ENCODE results near the gene TBPL1.
"Not testable (repeated sequence)": the region's sequence is repeated elsewhere in the genome, so short reads cannot be mapped to it uniquely, and the experiment has no call there.

DNA sequence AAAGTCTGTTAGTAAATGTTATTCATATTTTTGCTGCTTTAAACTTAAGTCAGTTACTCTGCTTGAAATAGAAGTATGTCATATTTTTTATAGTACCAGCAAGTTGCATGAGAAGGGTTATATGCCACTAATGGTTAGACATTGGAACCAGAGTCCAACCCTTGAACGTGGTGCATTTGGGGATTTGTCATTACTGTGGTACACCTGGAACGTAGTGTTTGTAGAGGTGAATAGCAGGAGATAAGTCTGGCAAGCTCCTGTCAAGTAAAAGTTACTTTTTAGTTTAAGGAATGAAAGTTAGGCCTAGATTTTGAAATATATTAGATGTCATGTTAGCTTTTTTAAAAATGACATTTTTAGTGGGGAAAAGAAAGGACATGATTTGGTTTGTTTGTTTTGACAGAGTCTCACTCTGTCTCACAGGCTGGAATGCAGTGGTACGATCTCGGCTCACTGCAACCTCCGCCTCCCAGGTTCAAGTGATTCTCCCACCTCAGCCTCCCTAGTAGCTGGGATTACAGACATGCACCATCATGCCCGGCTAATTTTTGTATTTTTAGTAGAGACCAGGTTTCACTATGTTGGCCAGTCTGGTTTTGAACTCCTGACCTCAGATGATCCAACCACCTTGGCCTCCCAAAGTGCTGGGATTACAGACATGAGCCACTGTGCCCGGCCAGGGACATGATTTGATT is 26.4 kb downstream of the TBPL1 start:
- TF ChIP-seq, protein P1, sequence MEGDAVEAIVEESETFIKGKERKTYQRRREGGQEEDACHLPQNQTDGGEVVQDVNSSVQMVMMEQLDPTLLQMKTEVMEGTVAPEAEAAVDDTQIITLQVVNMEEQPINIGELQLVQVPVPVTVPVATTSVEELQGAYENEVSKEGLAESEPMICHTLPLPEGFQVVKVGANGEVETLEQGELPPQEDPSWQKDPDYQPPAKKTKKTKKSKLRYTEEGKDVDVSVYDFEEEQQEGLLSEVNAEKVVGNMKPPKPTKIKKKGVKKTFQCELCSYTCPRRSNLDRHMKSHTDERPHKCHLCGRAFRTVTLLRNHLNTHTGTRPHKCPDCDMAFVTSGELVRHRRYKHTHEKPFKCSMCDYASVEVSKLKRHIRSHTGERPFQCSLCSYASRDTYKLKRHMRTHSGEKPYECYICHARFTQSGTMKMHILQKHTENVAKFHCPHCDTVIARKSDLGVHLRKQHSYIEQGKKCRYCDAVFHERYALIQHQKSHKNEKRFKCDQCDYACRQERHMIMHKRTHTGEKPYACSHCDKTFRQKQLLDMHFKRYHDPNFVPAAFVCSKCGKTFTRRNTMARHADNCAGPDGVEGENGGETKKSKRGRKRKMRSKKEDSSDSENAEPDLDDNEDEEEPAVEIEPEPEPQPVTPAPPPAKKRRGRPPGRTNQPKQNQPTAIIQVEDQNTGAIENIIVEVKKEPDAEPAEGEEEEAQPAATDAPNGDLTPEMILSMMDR (conservative IDR thresholded peaks at IDR 0.05; ENCODE audit: low read length) = not testable (repeated sequence)
- not testable (repeated sequence) for TF ChIP-seq EZH2phosphoT487 (IDR thresholded peaks at IDR 0.05; ENCODE audit: borderline replicate concordance)

Data from Loucy (cell line).